Measurements from ENCODE around the gene HDAC4. TPM values are rescaled to one million over a fixed set of nuclear protein-coding genes. Genes with fewer than 3 reads are reported as not detected.

The HDAC4 gene
- total and polyA plus RNA-seq, 2 of the 4 experiments (the other 2 are of a cell fraction) = 4.1 to 7.2 TPM

GRCh38 chr2:239339726-239340601, 60.9 kb downstream of the HDAC4 start:
- Histone ChIP-seq H2BK5ac (ENCODE audit: low read depth, low read length, poor library complexity, severe bottlenecking) (no peak overlapping the region), H2BK15ac (ENCODE audit: low read depth, low read length) (no peak overlapping the region), H3K56ac (ENCODE audit: extremely low read depth, insufficient read depth, low read length) (no peak overlapping the region), H3K4me2 (ENCODE audit: low read depth, low read length) (no peak overlapping the region), H3K9ac (ENCODE audit: low read depth, low read length) (no peak overlapping the region), H3K79me1 (ENCODE audit: low read depth in 1 of 2, low read length in 2 of 2) (peaks cover 36 to 53% of the 10 kb centered on the region in 2 experiments), H2BK20ac (ENCODE audit: low read depth, low read length) (no peak overlapping the region), H4K8ac (ENCODE audit: low read depth in 2 of 2, low read length in 2 of 2) (no peak overlapping the region), H3K14ac (replicated peaks; ENCODE audit: low read depth, low read length) (no peak overlapping the region), H3K9me3 (ENCODE audit: control insufficient read depth, insufficient read depth, low read length) (no peaks in the 10 kb centered on the region), H4K20me1 (ENCODE audit: insufficient read depth, low read length) (peaks cover 7% of the 10 kb centered on the region; the same call in 1 of the 2 replicates), H3K4me3 (ENCODE audit: insufficient read depth, low read depth, low read length) (no peak overlapping the region), H3K36me3 (ENCODE audit: control insufficient read depth, insufficient read depth, low read length) (peaks cover 3% of the 10 kb centered on the region; the same call in 1 of the 2 replicates), H2AK9ac (replicated peaks; ENCODE audit: low read depth, low read length, poor library complexity) (no peak overlapping the region), H4K5ac (ENCODE audit: low read depth, low read length) (no peak overlapping the region), H3K9me1 (ENCODE audit: insufficient read depth, low read length) (peaks cover 19% of the 10 kb centered on the region; the same call in 1 of the 2 replicates), H3K23ac (ENCODE audit: low read depth, low read length) (no peak overlapping the region), H2BK120ac (ENCODE audit: low read depth, low read length) (no peak overlapping the region), H3K4ac (ENCODE audit: low read depth, low read length) (no peak overlapping the region), H3K4me1 (ENCODE audit: control insufficient read depth, insufficient read depth, low read length) (peaks cover 14% of the 10 kb centered on the region), H3K27ac (ENCODE audit: insufficient read depth, low read length) (no peak overlapping the region), H2AK5ac (ENCODE audit: low read depth, low read length) (no peak overlapping the region), H4K91ac (ENCODE audit: insufficient read depth, low read depth, low read length) (no peak overlapping the region), H2AFZ (replicated peaks; ENCODE audit: low read length, poor library complexity) (no peak overlapping the region), H3K27me3 (ENCODE audit: control insufficient read depth, insufficient read depth, low read length) (no peaks in the 10 kb centered on the region), H3K18ac (ENCODE audit: low read depth, low read length) (no peak overlapping the region)
- TF ChIP-seq ELK1 (IDR thresholded peaks at IDR 0.05; ENCODE audit: borderline replicate concordance, low read depth, low read length) = no peak
- no peak for TF ChIP-seq MAZ (IDR thresholded peaks at IDR 0.05; ENCODE audit: borderline replicate concordance, low read depth, low read length)
- TF ChIP-seq USF2 (IDR thresholded peaks at IDR 0.05; ENCODE audit: low read depth, low read length) = no peak
- no peak for TF ChIP-seq CEBPB (IDR thresholded peaks at IDR 0.05; ENCODE audit: low read depth, low read length)
- no peak for TF ChIP-seq MAFK (IDR thresholded peaks at IDR 0.05; ENCODE audit: low read depth, low read length)
- no peak for TF ChIP-seq BHLHE40 (IDR thresholded peaks at IDR 0.05; ENCODE audit: low read depth, low read length)
- TF ChIP-seq RFX5 (IDR thresholded peaks at IDR 0.05; ENCODE audit: low read depth, low read length) = no peak
- no peak for TF ChIP-seq MXI1 (IDR thresholded peaks at IDR 0.05; ENCODE audit: borderline replicate concordance, low read depth, low read length)
- no peak for TF ChIP-seq SMC3 (IDR thresholded peaks at IDR 0.05; ENCODE audit: low read depth, low read length)
- no peak for TF ChIP-seq RCOR1 (IDR thresholded peaks at IDR 0.05; ENCODE audit: insufficient replicate concordance, low read length)
- no peak for TF ChIP-seq NFE2L2 (IDR thresholded peaks at IDR 0.05; ENCODE audit: low read depth, low read length)
- no peak for TF ChIP-seq FOS (IDR thresholded peaks at IDR 0.05; ENCODE audit: low read depth, low read length)
- TF ChIP-seq POLR2A (IDR thresholded peaks at IDR 0.05; ENCODE audit: low read depth, low read length) = no peak
- TF ChIP-seq CTCF (conservative IDR thresholded peaks at IDR 0.05; ENCODE audit: low read depth, low read length) = no peak
- POLR2A ChIA-PET (ENCODE audit: unreplicated experiment) = no interaction called here
- no TSS peak for BruUV-seq (replicated peaks)
- dilution Hi-C loops (cut with HindIII; ENCODE audit: low sequenced_read_pairs, unreplicated experiment) (no loop called here), intact Hi-C loops (cut with micrococcal nuclease) (no loop called here), in situ Hi-C loops (cut with MboI; ENCODE audit: low sequenced_read_pairs) (no loop called here)
- ATAC-seq (ENCODE audit: low read depth) (no peak), DNase-seq (no peak)
- 100% methylated on average over 3 of the region's 7 CpGs; no CpG with 5 or more reads in 1 of the 2 experiments for WGBS, 2 experiments (ENCODE audit: extremely low coverage in 2 of 2, insufficient read length in 1 of 2)
- CTCF ChIA-PET = no interaction called here

Data from IMR-90 (cell line).